GM23338 (cell line): Measurements from ENCODE around the gene COL4A2. TPM values are rescaled to one million over a fixed set of nuclear protein-coding genes. Genes with fewer than 3 reads are reported as not detected.

Experiments
- ATAC-seq: fragments of 200-7000 bp; cut with Tn5 transposase; 3 replicates; pipeline ENCODE4 v1.9.1; 2020
- DNase-seq: peaks from one replicate; pipeline ENCODE4 v3.0.0-alpha.2; 2015; ENCODE audit warnings: low spot score
- H2AFZ ChIP-seq: fragments of 200-600 bp; sonication (generic); 2 replicates; pipeline ENCODE4 v1.8.0; 2016; ENCODE audit warnings: antibody characterized with exemption, mild to moderate bottlenecking, moderate library complexity
- H3F3A ChIP-seq: fragments of 200-600 bp; sonication (generic); replicated peaks from 2 replicates; pipeline ENCODE4 v1.8.0; 2017; ENCODE audit warnings: antibody characterized with exemption, mixed run types, low read depth
- H3K27ac ChIP-seq: fragments of 200-600 bp; sonication (generic); 2 replicates; pipeline ENCODE4 v1.6.1; 2016; ENCODE audit warnings: low read depth
- H3K27me3 ChIP-seq: fragments of 200-600 bp; sonication (generic); 2 replicates; pipeline ENCODE4 v1.8.0; 2016; ENCODE audit warnings: mild to moderate bottlenecking, mixed run types, moderate library complexity; ENCODE audit not compliant: insufficient read depth
- H3K36me3 ChIP-seq: fragments of 200-600 bp; sonication (generic); 2 replicates; pipeline ENCODE4 v1.8.0; 2016; ENCODE audit warnings: mild to moderate bottlenecking; ENCODE audit not compliant: insufficient read depth
- H3K4me1 ChIP-seq: fragments of 200-600 bp; sonication (generic); 2 replicates; pipeline ENCODE4 v1.8.0; 2016; ENCODE audit warnings: mild to moderate bottlenecking, moderate library complexity; ENCODE audit not compliant: insufficient read depth
- H3K4me2 ChIP-seq: fragments of 200-600 bp; sonication (generic); 2 replicates; pipeline ENCODE4 v1.7.1; 2017; ENCODE audit warnings: mixed run types
- H3K4me3 ChIP-seq: fragments of 200-600 bp; sonication (generic); 2 replicates; pipeline ENCODE4 v1.6.1; 2016; ENCODE audit warnings: mixed run types
- H3K79me2 ChIP-seq: fragments of 200-600 bp; sonication (generic); replicated peaks from 2 replicates; pipeline ENCODE4 v1.8.0; 2017; ENCODE audit warnings: mild to moderate bottlenecking; ENCODE audit not compliant: insufficient read depth
- H3K9me2 ChIP-seq: fragments of 200-600 bp; sonication (generic); 2 replicates; pipeline ENCODE4 v1.8.0; 2017; ENCODE audit not compliant: insufficient read depth
- H4K20me1 ChIP-seq: fragments of 200-600 bp; sonication (generic); replicated peaks from 2 replicates; pipeline ENCODE4 v1.8.0; 2017; ENCODE audit warnings: mild to moderate bottlenecking; ENCODE audit not compliant: insufficient read depth
- H3K27ac Mint-ChIP-seq: 2 replicates; pipeline ENCODE4 v1.8.0; 2020; ENCODE audit warnings: inconsistent platforms, mild to moderate bottlenecking, moderate library complexity, mixed read lengths
- H3K27me3 Mint-ChIP-seq: 3 replicates; pipeline ENCODE4 v1.8.0; 2022; ENCODE audit warnings: low read depth, mild to moderate bottlenecking, moderate library complexity, mixed read lengths, inconsistent platforms; ENCODE audit not compliant: insufficient read depth, poor library complexity
- H3K36me3 Mint-ChIP-seq: 3 replicates; pipeline ENCODE4 v1.8.0; 2021; ENCODE audit warnings: low read depth, mild to moderate bottlenecking, inconsistent platforms, moderate library complexity, mixed read lengths
- H3K4me1 Mint-ChIP-seq: 3 replicates; pipeline ENCODE4 v1.8.0; 2020; ENCODE audit warnings: mild to moderate bottlenecking, inconsistent platforms, mixed read lengths
- H3K4me3 Mint-ChIP-seq: 3 replicates; pipeline ENCODE4 v1.8.0; 2021; ENCODE audit warnings: moderate library complexity, mild to moderate bottlenecking, inconsistent platforms, mixed read lengths
- H3K9me3 Mint-ChIP-seq: 3 replicates; pipeline ENCODE4 v1.8.0; 2020; ENCODE audit warnings: moderate library complexity, mild to moderate bottlenecking, inconsistent platforms, mixed read lengths
- CREB1 ChIP-seq: fragments of 250-450 bp; sonication (Bioruptor Pico); IDR thresholded peaks from 2 replicates; pipeline ENCODE4 v1.5.0; 2020; ENCODE audit warnings: low read depth, mild to moderate bottlenecking, moderate library complexity
- EZH2 ChIP-seq: fragments of 200-600 bp; sonication (generic); IDR thresholded peaks from one replicate; pipeline ENCODE4 v1.8.0; 2017; ENCODE audit warnings: antibody characterized with exemption, mild to moderate bottlenecking, low read depth; ENCODE audit not compliant: unreplicated experiment
- EZH2phosphoT487 ChIP-seq: fragments of 200-600 bp; sonication (generic); IDR thresholded peaks from one replicate; pipeline ENCODE4 v1.8.1; 2018; ENCODE audit warnings: antibody characterized with exemption; ENCODE audit not compliant: unreplicated experiment
- JUNB ChIP-seq: IDR thresholded peaks from one replicate; pipeline ENCODE4 v1.6.1; 2016; ENCODE audit warnings: antibody characterized with exemption; ENCODE audit not compliant: unreplicated experiment
- NANOG ChIP-seq: IDR thresholded peaks from 2 replicates; pipeline ENCODE4 v1.6.1; 2016; ENCODE audit warnings: antibody characterized with exemption, borderline replicate concordance
- POLR2AphosphoS5 ChIP-seq: IDR thresholded peaks from 2 replicates; pipeline ENCODE4 v1.6.1; 2016; ENCODE audit warnings: antibody characterized with exemption, low read depth
- ZNF114 ChIP-seq: fragments of 250-450 bp; sonication (Bioruptor Pico); IDR thresholded peaks from 2 replicates; pipeline ENCODE4 v1.5.0; 2020; ENCODE audit warnings: mild to moderate bottlenecking, moderate library complexity
- ZNF331 ChIP-seq: fragments of 250-450 bp; sonication (Bioruptor Pico); IDR thresholded peaks from 2 replicates; pipeline ENCODE4 v1.5.0; 2020; ENCODE audit warnings: low read depth, mild to moderate bottlenecking, moderate library complexity
- polyA plus RNA-seq: library from polyadenylated mRNA; unstranded; fragments of >200 nt; fragmentation: Nextera tagmentation; extraction: Ambion mirVana; gene quantifications from 2 replicates; pipeline ENCODE4 v1.2.1, GENCODE V29; 2016
- total RNA-seq: library from RNA; depleted of rRNA; stranded (reverse); fragments of >200 nt; shearing (Covaris generic); gene quantifications from 2 replicates; pipeline ENCODE4 v1.2.3, GENCODE V29; 2014
- TF ChIP-seq, protein P1 (sequence below): fragments of 250-450 bp; sonication (Bioruptor Pico); IDR thresholded peaks from 2 replicates; pipeline ENCODE4 v1.5.0; 2020; ENCODE audit warnings: mild to moderate bottlenecking, moderate library complexity
- TF ChIP-seq, protein P2 (sequence below), 2 experiments: fragments of 200-600 bp in 1 of 2; sonication (generic) in 1 of 2; conservative IDR thresholded peaks; 2 replicates each; pipeline versions ENCODE4 v1.5.1 to v1.6.1; 2016 to 2017; ENCODE audit warnings: antibody characterized with exemption in 2 of 2, low read depth in 2 of 2, mild to moderate bottlenecking in 2 of 2, moderate library complexity in 1 of 2
- TF ChIP-seq, protein P3 (sequence below): IDR thresholded peaks from 2 replicates; pipeline ENCODE4 v1.6.1; 2016; ENCODE audit warnings: antibody characterized with exemption

Gene COL4A2
- total and polyA plus RNA-seq, 2 experiments from 2014 or later, result 37.4 to 131 TPM

DNA sequence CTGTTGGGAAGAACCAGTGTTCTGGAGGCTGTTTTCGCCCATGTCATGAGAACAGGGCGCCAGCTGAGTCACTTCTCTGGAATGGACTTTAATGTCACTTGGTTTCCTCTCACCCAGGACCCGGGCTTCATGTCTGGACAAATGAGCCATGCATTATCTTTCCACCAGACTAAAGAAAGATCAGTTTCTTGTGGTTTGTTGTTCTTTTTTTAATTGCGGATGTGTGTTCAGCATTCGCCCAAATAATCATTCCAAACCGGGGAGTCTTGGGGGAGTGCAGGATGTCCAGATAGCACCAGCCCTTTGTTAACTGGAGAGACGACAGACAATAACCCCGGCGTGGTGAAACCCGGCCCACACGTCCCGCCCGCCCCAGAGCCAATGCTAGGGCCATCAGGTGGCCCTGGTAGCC is 102.5 kb downstream of the COL4A2 start:
- DNase-seq, result no peak
- H3F3A ChIP-seq, result no peaks in the 10 kb centered on the region
- no peaks in the 10 kb centered on the region for H4K20me1 ChIP-seq
- H3K27ac ChIP-seq, result no peak overlapping the region
- no peaks in the 10 kb centered on the region for H3K9me2 ChIP-seq
- Mint-ChIP-seq H3K9me3 (no peaks in the 10 kb centered on the region; the same call in 2 of the 3 replicates), H3K4me1 (peaks cover 34% of the 10 kb centered on the region), H3K27ac (no peak overlapping the region), H3K27me3 (peaks cover 13% of the 10 kb centered on the region), H3K36me3 (peaks cover 11% of the 10 kb centered on the region), H3K4me3 (no peak overlapping the region)
- H2AFZ ChIP-seq, result no peak overlapping the region
- no peak overlapping the region for H3K4me3 ChIP-seq
- H3K36me3 ChIP-seq, result no peaks in the 10 kb centered on the region; the same call in 1 of the 2 replicates
- no peak for ATAC-seq
- no peak overlapping the region for H3K4me2 ChIP-seq
- TF ChIP-seq EZH2 (no peak), JUNB (no peak), ZNF331 (CRISPR knock-in tag) (no peak), POLR2AphosphoS5 (no peak), CREB1 (CRISPR knock-in tag) (no peak), ZNF114 (CRISPR knock-in tag) (no peak), NANOG (no peak), EZH2phosphoT487 (no peak)
- TF ChIP-seq, protein P1, sequence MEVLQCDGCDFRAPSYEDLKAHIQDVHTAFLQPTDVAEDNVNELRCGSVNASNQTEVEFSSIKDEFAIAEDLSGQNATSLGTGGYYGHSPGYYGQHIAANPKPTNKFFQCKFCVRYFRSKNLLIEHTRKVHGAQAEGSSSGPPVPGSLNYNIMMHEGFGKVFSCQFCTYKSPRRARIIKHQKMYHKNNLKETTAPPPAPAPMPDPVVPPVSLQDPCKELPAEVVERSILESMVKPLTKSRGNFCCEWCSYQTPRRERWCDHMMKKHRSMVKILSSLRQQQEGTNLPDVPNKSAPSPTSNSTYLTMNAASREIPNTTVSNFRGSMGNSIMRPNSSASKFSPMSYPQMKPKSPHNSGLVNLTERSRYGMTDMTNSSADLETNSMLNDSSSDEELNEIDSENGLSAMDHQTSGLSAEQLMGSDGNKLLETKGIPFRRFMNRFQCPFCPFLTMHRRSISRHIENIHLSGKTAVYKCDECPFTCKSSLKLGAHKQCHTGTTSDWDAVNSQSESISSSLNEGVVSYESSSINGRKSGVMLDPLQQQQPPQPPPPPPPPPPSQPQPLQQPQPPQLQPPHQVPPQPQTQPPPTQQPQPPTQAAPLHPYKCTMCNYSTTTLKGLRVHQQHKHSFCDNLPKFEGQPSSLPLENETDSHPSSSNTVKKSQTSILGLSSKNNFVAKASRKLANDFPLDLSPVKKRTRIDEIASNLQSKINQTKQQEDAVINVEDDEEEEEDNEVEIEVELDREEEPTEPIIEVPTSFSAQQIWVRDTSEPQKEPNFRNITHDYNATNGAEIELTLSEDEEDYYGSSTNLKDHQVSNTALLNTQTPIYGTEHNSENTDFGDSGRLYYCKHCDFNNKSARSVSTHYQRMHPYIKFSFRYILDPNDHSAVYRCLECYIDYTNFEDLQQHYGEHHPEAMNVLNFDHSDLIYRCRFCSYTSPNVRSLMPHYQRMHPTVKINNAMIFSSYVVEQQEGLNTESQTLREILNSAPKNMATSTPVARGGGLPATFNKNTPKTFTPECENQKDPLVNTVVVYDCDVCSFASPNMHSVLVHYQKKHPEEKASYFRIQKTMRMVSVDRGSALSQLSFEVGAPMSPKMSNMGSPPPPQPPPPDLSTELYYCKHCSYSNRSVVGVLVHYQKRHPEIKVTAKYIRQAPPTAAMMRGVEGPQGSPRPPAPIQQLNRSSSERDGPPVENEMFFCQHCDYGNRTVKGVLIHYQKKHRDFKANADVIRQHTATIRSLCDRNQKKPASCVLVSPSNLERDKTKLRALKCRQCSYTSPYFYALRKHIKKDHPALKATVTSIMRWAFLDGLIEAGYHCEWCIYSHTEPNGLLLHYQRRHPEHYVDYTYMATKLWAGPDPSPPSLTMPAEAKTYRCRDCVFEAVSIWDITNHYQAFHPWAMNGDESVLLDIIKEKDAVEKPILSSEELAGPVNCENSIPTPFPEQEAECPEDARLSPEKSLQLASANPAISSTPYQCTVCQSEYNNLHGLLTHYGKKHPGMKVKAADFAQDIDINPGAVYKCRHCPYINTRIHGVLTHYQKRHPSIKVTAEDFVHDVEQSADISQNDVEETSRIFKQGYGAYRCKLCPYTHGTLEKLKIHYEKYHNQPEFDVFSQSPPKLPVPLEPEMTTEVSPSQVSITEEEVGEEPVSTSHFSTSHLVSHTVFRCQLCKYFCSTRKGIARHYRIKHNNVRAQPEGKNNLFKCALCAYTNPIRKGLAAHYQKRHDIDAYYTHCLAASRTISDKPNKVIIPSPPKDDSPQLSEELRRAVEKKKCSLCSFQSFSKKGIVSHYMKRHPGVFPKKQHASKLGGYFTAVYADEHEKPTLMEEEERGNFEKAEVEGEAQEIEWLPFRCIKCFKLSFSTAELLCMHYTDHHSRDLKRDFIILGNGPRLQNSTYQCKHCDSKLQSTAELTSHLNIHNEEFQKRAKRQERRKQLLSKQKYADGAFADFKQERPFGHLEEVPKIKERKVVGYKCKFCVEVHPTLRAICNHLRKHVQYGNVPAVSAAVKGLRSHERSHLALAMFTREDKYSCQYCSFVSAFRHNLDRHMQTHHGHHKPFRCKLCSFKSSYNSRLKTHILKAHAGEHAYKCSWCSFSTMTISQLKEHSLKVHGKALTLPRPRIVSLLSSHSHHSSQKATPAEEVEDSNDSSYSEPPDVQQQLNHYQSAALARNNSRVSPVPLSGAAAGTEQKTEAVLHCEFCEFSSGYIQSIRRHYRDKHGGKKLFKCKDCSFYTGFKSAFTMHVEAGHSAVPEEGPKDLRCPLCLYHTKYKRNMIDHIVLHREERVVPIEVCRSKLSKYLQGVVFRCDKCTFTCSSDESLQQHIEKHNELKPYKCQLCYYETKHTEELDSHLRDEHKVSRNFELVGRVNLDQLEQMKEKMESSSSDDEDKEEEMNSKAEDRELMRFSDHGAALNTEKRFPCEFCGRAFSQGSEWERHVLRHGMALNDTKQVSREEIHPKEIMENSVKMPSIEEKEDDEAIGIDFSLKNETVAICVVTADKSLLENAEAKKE (CRISPR knock-in tag), result no peak
- TF ChIP-seq, protein P2, sequence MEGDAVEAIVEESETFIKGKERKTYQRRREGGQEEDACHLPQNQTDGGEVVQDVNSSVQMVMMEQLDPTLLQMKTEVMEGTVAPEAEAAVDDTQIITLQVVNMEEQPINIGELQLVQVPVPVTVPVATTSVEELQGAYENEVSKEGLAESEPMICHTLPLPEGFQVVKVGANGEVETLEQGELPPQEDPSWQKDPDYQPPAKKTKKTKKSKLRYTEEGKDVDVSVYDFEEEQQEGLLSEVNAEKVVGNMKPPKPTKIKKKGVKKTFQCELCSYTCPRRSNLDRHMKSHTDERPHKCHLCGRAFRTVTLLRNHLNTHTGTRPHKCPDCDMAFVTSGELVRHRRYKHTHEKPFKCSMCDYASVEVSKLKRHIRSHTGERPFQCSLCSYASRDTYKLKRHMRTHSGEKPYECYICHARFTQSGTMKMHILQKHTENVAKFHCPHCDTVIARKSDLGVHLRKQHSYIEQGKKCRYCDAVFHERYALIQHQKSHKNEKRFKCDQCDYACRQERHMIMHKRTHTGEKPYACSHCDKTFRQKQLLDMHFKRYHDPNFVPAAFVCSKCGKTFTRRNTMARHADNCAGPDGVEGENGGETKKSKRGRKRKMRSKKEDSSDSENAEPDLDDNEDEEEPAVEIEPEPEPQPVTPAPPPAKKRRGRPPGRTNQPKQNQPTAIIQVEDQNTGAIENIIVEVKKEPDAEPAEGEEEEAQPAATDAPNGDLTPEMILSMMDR (conservative IDR thresholded peaks at IDR 0.05; ENCODE audit: low read depth in 2 of 2), result no peak
- TF ChIP-seq, protein P3, sequence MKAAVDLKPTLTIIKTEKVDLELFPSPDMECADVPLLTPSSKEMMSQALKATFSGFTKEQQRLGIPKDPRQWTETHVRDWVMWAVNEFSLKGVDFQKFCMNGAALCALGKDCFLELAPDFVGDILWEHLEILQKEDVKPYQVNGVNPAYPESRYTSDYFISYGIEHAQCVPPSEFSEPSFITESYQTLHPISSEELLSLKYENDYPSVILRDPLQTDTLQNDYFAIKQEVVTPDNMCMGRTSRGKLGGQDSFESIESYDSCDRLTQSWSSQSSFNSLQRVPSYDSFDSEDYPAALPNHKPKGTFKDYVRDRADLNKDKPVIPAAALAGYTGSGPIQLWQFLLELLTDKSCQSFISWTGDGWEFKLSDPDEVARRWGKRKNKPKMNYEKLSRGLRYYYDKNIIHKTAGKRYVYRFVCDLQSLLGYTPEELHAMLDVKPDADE, result no peak
- H3K27me3 ChIP-seq, result no peaks in the 10 kb centered on the region
- no peaks in the 10 kb centered on the region for H3K79me2 ChIP-seq
- peaks cover 6% of the 10 kb centered on the region; the same call in 1 of the 2 replicates for H3K4me1 ChIP-seq
